Caki2 (cell line): ENCODE results near the gene SBNO2. TPM values are rescaled to one million over a fixed set of nuclear protein-coding genes. Genes with fewer than 3 reads are reported as not detected.

ENCODE experiments used
- DNase-seq: peaks from one replicate; pipeline ENCODE4 v3.0.0-alpha.2; 2015; ENCODE audit warnings: low read depth
- in situ Hi-C: cut with HindIII; loops from 2 replicates; pipeline ENCODE4 v1.10.0; 2016; ENCODE audit warnings: low sequenced_read_pairs, low pct_unique_long_range_greater_than_20kb, mixed read lengths
- total RNA-seq: library from RNA; depleted of rRNA; stranded (reverse); fragments of >200 nt; shearing (Covaris generic); gene quantifications from 2 replicates; pipeline ENCODE4 v1.2.3, GENCODE V29; 2014; ENCODE audit warnings: low replicate concordance

SBNO2 gene
- total RNA-seq, 1 experiment from 2014 or later, result 23.7 TPM

- peak; percentile 69 for DNase-seq
- in situ Hi-C loops, result no loop called here
Measured at GRCh38 chr19:1172353-1173158, 1.5 kb downstream of the SBNO2 start.

DNA sequence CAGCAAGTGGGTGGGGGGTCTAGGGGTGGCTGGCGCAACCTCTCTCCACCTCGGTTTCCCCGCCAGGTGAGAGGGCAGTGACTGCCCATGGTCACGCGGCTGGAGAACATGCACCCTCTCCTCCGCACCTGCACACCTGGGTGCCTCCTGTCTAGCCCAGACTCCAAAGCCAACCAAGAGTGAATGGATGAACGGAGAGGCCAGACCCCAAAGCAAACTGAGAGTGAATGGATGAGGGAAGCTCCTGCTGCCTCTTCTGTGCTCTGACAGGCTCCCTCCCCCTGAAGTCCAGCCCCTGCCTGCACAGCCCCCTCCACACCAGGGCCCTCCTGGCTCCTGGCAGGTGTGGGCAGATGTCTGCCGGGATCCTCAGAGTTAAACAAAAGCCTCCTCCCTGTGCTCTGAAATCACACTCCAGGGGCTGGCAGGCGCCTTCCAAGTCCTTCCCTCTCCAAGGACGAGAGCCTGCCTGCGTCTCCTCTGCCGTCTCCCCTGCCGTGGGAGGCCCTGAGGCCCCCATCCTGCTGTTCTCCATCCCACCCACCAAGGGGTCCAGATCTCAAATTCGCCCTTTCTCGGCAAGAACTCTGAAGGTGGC lies 2.2 kb downstream of the SBNO2 start:
- in situ Hi-C loops, result no loop called here
- peak; percentile 22 for DNase-seq

GRCh38 chr19:1170938-1171754 lies 2.9 kb downstream of the SBNO2 start:
- in situ Hi-C loops, result no loop called here
- no peak for DNase-seq

DNA sequence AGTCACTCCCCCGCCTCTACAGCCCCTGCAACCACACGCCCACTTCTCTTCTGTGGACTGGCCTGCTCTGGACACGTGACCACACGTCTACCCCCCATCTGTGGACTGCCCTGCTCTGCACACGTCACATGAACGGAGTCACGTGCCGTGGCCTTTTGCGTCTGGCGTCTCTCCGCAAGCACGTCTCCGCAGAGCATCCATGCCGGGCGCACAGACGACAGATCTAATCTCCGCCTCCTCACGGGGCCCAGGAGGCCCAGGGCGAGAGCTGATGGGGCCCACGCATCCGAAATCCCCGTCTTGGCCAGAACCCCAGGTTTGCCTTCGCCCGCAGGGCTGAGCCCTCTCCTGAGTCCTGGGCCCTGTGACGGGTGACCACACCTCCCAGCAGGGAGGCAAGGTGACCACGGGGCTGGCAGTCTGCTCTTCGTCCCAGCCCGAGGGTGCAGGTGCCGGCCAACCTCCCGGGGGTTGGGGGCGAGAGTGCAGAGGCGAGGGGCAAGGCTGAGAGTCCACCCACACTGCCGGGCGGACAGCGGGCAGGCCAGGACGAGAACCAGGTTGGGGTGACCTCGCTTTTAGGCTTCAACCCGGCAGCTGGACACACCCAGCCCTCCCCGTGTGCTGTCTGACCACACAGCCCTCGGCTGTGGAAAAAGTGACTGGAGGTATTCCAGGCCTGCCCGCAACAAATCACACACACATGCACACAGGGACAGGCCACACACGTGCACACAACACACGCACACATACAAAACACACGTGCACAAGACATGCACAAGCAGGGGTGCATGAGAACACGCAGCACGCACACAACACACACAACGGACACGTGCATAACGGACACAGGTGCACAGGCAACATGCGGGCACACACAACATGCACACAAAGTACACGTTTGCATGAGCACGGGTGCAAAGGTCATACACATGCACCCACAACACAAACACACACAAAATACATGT lies 3.9 kb downstream of the SBNO2 start:
- in situ Hi-C loops, result no loop called here

GRCh38 chr19:1169411-1169791 lies 4.7 kb downstream of the SBNO2 start:
- DNase-seq, result no peak
- in situ Hi-C loops, result no loop called here

More for the DNA sequence above, 3.9 kb downstream of the SBNO2 start:
- DNase-seq, result peak; percentile 73

GRCh38 chr19:1168572-1169410 lies 5.3 kb downstream of the SBNO2 start:
- in situ Hi-C loops, result no loop called here
- peak; percentile 83 for DNase-seq

- in situ Hi-C loops, result no loop called here
- DNase-seq, result no peak
Measured at GRCh38 chr19:1167687-1168571, 6.1 kb downstream of the SBNO2 start.

- in situ Hi-C loops, result no loop called here
- no peak for DNase-seq
Measured at GRCh38 chr19:1166872-1167573, 7.0 kb downstream of the SBNO2 start.

GRCh38 chr19:1164684-1165531 lies 9.2 kb downstream of the SBNO2 start:
- no peak for DNase-seq

GRCh38 chr19:1163934-1164683 lies 10.0 kb downstream of the SBNO2 start:
- DNase-seq, result no peak
- in situ Hi-C loops, result no loop called here

More at GRCh38 chr19:1164684-1165531, 9.2 kb downstream of the SBNO2 start:
- in situ Hi-C loops, result no loop called here

- in situ Hi-C loops, result no loop called here
- DNase-seq, result no peak
Measured at GRCh38 chr19:1163283-1163933, 10.7 kb downstream of the SBNO2 start.

DNA sequence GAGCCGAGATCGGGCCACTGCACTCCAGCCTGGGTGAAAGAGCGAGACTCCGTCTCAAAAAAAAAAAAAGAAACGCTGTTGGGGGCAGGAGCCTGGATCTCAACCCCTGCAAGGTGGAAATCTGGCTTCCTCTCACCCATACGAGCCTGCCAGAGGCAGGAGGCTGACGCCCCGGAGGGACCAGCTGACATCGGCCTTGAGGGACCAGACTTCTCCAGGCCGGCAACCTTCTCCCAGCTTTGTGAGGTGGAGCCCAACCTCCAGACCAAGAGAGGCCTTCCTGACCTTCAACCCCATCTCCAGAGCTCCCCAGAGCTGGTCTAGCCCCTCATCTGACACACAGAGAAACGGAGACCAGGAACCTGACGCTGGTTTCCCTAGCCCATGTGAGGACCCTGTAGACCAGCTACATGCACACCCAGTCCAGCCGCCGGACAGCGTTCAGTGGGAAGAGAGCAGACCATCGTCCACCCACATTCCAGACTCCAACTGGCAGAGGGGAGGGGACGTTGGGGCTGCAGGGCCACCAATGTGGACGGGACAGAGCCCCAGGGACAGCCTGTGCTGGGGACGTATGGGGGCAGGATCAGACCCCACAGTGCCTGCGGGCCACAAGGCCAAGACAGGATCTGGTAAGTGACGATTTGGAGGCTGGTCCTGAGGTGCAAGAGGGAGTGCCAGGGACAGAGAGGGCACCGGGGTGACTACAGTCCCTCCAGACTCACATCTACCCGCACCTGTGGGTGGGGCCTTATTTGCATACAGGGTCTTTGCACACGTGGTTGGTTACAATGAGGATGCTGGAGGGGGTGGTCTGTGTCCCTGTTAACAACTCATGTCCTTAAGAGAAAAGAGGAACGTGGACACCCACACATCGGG lies 11.4 kb downstream of the SBNO2 start:
- no peak for DNase-seq
- in situ Hi-C loops, result no loop called here

DNA sequence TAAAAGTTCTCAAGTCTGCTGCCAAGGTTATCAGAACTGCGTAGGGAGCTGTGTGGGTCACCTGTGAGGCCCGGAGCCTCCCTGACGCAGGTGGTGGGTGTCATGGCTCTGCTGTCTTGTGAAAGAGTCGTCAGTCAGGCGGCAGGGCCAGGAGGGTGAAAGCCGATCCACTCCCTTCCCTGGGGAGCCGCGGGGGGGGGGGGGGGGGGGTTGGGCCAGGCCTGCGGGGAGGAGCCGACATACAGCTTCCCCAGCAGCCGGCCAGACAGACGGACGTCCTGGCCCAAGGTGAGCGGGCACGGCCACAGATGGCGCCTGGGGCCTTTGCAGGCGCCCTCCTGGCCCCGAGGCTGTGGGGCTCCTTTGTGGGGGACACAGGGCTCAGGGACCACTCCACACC lies 12.4 kb downstream of the SBNO2 start:
- in situ Hi-C loops, result no loop called here
- DNase-seq, result no peak
